T1000 (cell line): Measurements from ENCODE around the gene DPYD.

Experiments used
- DNase-seq: peaks from one replicate; lab custom pipeline; 2025; ENCODE audit warnings: mixed read lengths; lab: John Stamatoyannopoulos, UW

DPYD gene

GRCh38 chr1:97427371-97427770, 493.5 kb downstream of the DPYD start:
- no peak for DNase-seq

GRCh38 chr1:97424209-97424608, 496.6 kb downstream of the DPYD start:
- DNase-seq = no peak

DNA sequence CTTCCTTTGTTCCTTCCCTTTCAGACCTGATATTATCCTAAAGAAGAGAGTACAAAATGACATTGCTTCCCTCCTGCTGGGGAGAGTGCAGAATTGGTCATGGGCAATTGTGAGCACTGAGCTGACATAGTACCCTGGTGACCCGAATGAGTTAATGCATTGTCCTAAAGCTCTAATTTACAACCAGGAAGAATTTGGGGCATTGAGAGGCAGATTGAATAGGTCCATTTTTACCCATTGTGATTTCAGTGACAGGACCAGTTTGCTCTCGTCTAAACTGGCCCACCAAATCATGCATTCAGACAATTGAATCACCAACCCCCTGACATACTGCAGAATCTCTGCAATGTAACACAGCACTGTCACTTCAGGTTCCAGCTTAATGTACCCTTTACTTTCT, 497.4 kb downstream of the DPYD start:
- DNase-seq = no peak

- no peak for DNase-seq
Measured at GRCh38 chr1:97417661-97418060, 503.2 kb downstream of the DPYD start.

DNA sequence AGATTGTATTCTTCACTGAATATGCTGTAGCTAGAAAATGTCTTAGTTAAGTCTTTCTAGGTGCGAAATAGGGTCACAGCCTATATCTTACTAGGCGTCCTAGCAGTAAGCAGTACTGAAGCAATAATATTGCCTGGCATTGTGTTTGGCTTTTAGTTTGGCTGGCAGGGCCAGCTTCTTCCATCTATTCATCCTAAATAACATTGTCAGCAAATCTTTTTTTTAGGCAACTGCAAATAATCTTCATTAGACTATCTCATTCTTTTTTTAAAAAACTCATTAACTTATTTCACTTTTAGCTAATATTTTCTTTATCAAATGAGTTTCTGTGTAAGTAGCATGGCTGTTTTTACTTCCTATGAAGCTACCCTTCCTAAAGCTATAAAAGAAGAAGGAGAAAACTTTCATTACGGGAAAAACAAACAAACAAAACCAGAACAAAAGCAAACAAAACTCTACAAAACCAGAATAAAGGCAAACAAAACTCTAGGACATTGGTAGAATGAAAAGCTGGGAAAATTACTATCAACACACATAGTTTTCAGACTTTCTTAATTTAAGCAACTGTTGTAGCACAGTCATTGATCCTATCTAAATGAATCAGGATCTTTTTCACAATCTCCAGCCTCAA, 506.0 kb downstream of the DPYD start:
- no peak for DNase-seq

DNA sequence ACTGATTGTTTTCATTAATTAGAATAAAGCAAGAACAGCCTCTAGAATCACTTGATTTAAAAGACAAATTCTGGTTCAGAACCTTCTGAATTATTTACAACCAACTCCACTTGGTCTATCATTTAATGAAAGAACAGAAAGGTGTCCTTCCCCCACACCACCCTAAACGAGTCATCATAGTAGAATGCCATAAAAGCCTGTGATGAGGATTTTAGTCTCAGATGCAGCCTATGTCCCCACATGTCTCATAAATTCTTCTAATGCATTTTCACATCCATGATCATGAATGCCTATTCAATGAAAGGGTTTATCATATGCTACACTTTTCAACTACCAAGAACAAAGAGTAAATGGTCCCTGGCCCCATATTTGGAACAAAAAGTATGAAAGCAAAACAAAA, 508.1 kb downstream of the DPYD start:
- no peak for DNase-seq

DNA sequence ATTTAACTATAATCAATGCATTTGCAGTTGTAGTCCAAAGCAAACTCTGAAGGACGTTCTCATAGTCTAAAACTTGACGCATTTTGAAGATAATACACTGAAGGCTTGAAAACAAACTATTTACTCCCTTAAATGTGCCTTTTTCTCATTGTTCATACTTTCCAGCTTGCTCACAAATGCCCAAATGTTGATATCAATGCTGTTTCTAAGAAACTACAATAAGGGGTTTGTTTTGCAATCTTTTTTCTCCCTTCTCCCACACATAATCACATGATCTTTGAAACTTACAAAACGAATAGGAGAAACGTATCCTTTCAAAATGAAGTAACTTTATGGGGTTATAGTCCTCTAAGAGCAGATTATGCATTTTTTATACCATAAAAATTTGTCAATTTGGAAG, 508.7 kb downstream of the DPYD start:
- DNase-seq = no peak

GRCh38 chr1:97396463-97396862, 524.4 kb downstream of the DPYD start:
- DNase-seq = no peak

GRCh38 chr1:97392701-97393100, 528.1 kb downstream of the DPYD start:
- DNase-seq = no peak

GRCh38 chr1:97385536-97386277, 535.1 kb downstream of the DPYD start:
- DNase-seq = no peak

DNA sequence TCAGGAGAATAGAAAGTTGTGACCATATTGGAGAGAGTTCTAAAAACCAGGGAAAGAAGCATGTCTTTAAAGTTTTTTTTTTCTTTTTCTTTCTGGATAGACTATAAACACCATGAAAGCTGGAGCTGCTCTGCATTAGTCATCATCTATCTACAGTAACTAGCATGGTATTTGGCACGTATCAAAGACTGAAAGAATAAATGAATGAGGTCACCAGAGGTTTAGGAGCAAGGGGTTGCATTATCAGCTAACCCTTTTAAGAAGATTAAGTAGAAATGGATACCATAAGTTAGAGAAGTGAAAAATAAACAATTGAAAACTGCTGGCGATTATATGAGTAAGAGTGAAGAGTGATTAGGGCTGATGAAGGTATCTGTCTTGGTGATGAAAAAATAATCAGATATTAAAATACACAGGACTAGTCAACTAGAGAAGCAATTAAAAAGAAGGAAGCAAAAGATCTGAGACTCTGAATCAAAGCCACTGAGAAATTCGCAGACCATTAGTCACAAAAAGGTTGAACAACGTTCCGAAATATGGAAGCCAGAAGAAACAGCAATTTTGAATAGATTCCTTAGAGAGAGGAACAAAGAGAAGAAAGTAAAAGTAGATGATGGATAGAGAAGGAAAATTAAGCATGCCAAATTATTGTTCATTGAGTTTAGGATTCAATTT, 536.4 kb downstream of the DPYD start:
- no peak for DNase-seq

DNA sequence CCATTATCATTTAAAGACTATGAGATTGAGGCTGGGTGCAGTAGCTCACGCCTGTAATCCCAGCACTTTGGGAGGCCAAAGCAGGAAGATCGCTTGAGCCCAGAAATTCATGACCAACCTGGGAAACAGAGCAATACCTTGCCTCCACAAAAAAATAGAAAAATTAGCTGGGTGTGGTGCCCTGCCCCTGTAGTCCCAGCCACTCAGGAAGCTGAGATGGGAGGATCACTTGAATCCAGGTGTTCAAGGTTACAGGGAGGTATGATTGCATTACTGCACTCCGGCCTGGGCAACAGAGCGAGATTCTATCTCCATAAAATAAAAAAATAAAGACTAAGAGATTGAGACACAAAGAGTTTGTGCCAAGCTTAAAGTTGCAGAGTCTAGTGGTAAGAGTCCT, 537.0 kb downstream of the DPYD start:
- no peak for DNase-seq

DNA sequence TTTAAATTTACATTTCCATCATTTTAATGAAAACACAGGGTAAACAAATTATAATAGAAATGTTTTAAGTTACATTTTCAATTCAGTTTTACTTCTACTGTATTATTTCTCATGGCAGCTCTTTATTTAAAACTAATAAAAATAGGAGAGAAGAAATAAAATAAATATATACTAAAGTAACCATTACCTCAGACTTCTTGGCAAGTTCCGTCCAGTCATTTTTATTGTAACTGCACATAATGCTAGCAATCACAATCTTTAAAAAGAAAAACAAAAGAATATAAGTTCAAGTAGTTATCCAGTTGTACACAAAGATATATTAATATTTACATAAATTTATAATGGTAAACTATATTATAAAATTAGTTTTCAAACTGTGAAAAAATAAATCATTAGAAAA, 538.6 kb downstream of the DPYD start:
- DNase-seq = no peak

DNA sequence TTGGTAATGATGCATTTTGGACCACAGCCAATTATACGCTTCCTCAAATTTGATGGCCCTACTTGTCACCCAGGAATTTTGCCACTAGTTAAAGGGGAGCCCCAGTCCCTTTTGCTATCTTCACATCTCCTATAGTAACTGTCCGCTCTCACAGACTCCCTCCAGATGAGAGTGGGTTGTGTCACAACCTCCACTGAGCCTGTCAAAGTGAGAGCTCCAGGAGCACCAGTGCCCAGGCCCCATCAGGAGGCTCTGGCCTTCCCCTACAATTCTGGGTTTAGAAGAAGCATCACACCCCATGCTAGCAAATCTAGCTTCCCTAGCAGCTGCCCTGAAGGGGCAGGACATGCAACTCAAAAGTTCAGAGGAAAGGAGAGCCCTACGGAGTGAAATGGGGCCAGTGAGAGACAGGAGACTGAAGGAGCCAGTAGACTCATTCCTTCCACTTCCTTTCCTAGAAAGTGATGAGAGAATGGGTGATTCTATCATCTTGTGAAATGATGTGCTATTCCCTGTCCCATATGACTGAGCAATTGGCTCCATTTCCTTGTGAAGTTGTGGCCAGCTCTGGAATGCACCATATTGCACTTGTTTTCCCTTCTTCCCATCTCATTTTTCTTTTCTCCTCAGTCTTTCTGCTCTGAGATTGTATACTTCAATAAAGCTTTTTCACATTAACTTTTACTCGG, 541.3 kb downstream of the DPYD start:
- no peak for DNase-seq

GRCh38 chr1:97378596-97378995, 542.2 kb downstream of the DPYD start:
- no peak for DNase-seq

- no peak for DNase-seq
Measured at GRCh38 chr1:97377432-97378034, 543.3 kb downstream of the DPYD start.

DNA sequence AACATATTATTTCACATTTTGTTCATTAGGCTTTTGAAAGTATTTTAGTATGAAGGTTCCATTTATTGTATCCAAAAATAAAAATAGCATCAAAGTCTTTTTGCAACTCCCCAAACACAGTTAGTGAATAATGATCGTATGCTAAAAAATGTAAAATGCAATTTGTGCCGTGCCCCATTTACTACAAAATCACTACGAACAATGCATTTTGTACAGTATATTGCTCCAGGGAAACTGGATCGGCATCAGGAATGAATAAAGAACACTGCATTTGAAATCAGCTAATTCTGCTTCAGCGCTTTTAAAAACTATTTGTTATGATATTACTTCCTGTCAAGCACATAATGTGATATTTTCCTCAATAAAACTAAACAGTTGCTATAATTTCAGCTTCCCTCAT, 547.8 kb downstream of the DPYD start:
- no peak for DNase-seq

DNA sequence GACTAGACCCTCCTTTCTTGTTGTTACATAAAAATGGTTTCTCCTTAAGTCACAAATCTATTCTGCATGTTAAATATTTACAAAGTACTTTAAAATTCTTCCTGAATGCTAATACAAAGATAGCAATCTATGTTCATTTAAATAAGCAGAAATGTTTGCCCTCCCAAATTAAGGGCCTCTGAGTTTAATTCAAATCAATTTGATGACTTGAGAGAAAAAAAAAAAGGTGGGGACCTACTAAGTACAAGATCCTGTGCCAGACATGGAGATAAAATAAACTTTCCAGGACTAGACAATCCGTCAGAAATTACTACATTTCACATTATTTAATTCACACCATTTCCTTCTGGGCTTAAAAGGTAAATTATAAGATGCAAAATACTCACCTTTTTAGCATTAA, 548.3 kb downstream of the DPYD start:
- DNase-seq = no peak

- DNase-seq = no peak
Measured at GRCh38 chr1:97368296-97368695, 552.5 kb downstream of the DPYD start.

DNA sequence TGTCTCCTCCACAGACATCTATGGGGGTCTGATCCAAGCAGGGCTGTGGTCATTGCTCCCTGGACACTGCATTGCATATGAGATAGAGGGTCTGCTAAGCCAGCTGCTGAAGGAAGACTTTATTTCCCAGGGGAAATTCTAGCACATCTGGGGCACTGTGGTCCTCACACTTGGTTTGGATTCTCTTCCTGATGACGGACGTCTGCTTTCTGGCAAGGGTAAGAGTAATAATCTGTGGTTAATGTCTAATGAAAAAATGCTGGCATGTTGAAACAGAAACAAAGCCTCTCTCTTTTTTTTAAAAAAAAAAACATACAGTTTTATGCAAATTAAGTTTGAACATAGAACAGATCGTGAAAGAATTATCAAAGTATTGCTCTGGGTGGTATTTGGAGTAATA, 553.9 kb downstream of the DPYD start:
- no peak for DNase-seq

GRCh38 chr1:97365026-97365425, 555.8 kb downstream of the DPYD start:
- DNase-seq = no peak

GRCh38 chr1:97364086-97364485, 556.7 kb downstream of the DPYD start:
- DNase-seq = no peak
